CD4-positive, alpha-beta T cell (primary cell): Measurements from ENCODE around the gene CADPS. TPM values are rescaled to one million over a fixed set of nuclear protein-coding genes. Genes with fewer than 3 reads are reported as not detected.

Experiments
- ATAC-seq: fragments of 200-7000 bp; cut with Tn5 transposase; one replicate; pipeline ENCODE4 v1.10.0; 2022; ENCODE audit warnings: mild to moderate bottlenecking; ENCODE audit not compliant: poor library complexity
- CTCF ChIA-PET: fragments of 350-600 bp; sonication (Branson Sonifier 250); formaldehyde crosslinking; loops from one replicate; lab custom pipeline; 2021; ENCODE audit warnings: antibody characterized with exemption, inconsistent platforms; lab: Charles Lee
- POLR2A ChIA-PET: fragments of 350-600 bp; sonication (Branson Sonifier 250); formaldehyde crosslinking; loops from one replicate; lab custom pipeline; 2021; ENCODE audit warnings: antibody characterized with exemption, inconsistent platforms; lab: Charles Lee
- DNase-seq, 14 experiments: peaks; one replicate each; pipeline ENCODE4 v3.0.0-alpha.2; 2013 to 2020; ENCODE audit warnings: mixed read lengths in 2 of 14
- H3K27ac ChIP-seq, 2 donors: one replicate each; pipeline versions ENCODE4 v1.5.1 to v1.7.0; 2013; ENCODE audit warnings: low read length in 2 of 2, low read depth in 1 of 2, mild to moderate bottlenecking in 1 of 2
- H3K27me3 ChIP-seq, 2 experiments: 1 replicate in 1 of 2; 2 replicates in 1 of 2; pipeline versions ENCODE4 v1.6.1 to v1.7.0; 2013; ENCODE audit warnings: low read length in 2 of 2, control low read depth in 1 of 2, mild to moderate bottlenecking in 1 of 2, moderate library complexity in 1 of 2; ENCODE audit not compliant: insufficient read depth in 2 of 2, control insufficient read depth in 1 of 2
- H3K36me3 ChIP-seq: one replicate; pipeline ENCODE4 v1.6.1; 2013; ENCODE audit warnings: low read length, control low read depth; ENCODE audit not compliant: insufficient read depth
- H3K4me1 ChIP-seq: one replicate; pipeline ENCODE4 v1.6.1; 2013; ENCODE audit warnings: low read length, control low read depth; ENCODE audit not compliant: insufficient read depth
- H3K4me3 ChIP-seq: one replicate; pipeline ENCODE4 v1.5.1; 2013; ENCODE audit warnings: mild to moderate bottlenecking, low read length, moderate library complexity
- H3K9me3 ChIP-seq, 2 experiments: 1 replicate in 1 of 2; 2 replicates in 1 of 2; pipeline versions ENCODE4 v1.6.1 to v1.7.0; 2013; ENCODE audit warnings: low read length in 2 of 2, mild to moderate bottlenecking in 2 of 2, control low read depth in 1 of 2, moderate library complexity in 1 of 2; ENCODE audit not compliant: control insufficient read depth in 1 of 2, insufficient read depth in 1 of 2
- H3K27ac Mint-ChIP-seq: one replicate; pipeline ENCODE4 v1.8.0; 2020; ENCODE audit warnings: mixed read lengths
- H3K27me3 Mint-ChIP-seq: one replicate; pipeline ENCODE4 v1.8.0; 2021; ENCODE audit warnings: mixed read lengths
- H3K36me3 Mint-ChIP-seq: one replicate; pipeline ENCODE4 v1.8.0; 2021; ENCODE audit warnings: low read depth, mixed read lengths
- H3K4me1 Mint-ChIP-seq: one replicate; pipeline ENCODE4 v1.8.0; 2021; ENCODE audit warnings: low read depth, mixed read lengths
- H3K4me3 Mint-ChIP-seq: one replicate; pipeline ENCODE4 v1.8.0; 2020; ENCODE audit warnings: mild to moderate bottlenecking, mixed read lengths
- H3K9me3 Mint-ChIP-seq: one replicate; pipeline ENCODE4 v1.8.0; 2020; ENCODE audit warnings: mixed read lengths
- CTCF ChIP-seq: fragments of 200-600 bp; IDR thresholded peaks from one replicate; pipeline ENCODE4 v1.8.0; 2022; ENCODE audit warnings: antibody characterized with exemption, mild to moderate bottlenecking
- intact Hi-C, 2 experiments: fragments of 100-400 bp; cut with DNase I in 1 of 2; cut with micrococcal nuclease in 1 of 2; formaldehyde crosslinking; loops; one replicate each; pipeline versions ENCODE4 v1.15.1 to v1.9.0; 2023 to 2025; cut with DNase I, micrococcal nuclease
- total RNA-seq, 174 experiments: library from RNA in 2 of 174; stranded (reverse) in 2 of 174; gene quantifications; one replicate each; pipeline ENCODE4 v1.2.3 and lab custom pipeline; 2021 to 2026

CADPS gene
- total RNA-seq, 2 experiments from 2014 or later: not detected

GRCh38 chr3:62433396-62433795 is 441.8 kb downstream of the CADPS start:
- no peak overlapping the region for H3K4me3 Mint-ChIP-seq
- H3K27me3 ChIP-seq: no peaks in the 10 kb centered on the region
- no peaks in the 10 kb centered on the region for H3K9me3 Mint-ChIP-seq
- H3K27me3 Mint-ChIP-seq: peaks cover 23% of the 10 kb centered on the region
- H3K27ac Mint-ChIP-seq: no peak overlapping the region
- H3K9me3 ChIP-seq: no peaks in the 10 kb centered on the region
- intact Hi-C loops: no loop called here
- DNase-seq: no peak
- POLR2A ChIA-PET: no interaction called here
- no peak for ATAC-seq
- no peaks in the 10 kb centered on the region for H3K36me3 Mint-ChIP-seq
- no peaks in the 10 kb centered on the region for H3K4me1 ChIP-seq
- no peak overlapping the region for H3K4me3 ChIP-seq
- no peaks in the 10 kb centered on the region for H3K36me3 ChIP-seq
- H3K27ac ChIP-seq: no peak overlapping the region
- H3K4me1 Mint-ChIP-seq: no peaks in the 10 kb centered on the region
- CTCF ChIA-PET: no interaction called here
- TF ChIP-seq CTCF: no peak

GRCh38 chr3:62421207-62421606 is 454.0 kb downstream of the CADPS start:
- no peak overlapping the region for H3K4me3 ChIP-seq
- CTCF ChIA-PET: no interaction called here
- H3K27me3 ChIP-seq: no peaks in the 10 kb centered on the region
- ATAC-seq (no peak), DNase-seq (no peak)
- intact Hi-C loops: no loop called here
- POLR2A ChIA-PET: no interaction called here
- H3K9me3 Mint-ChIP-seq: no peaks in the 10 kb centered on the region
- no peaks in the 10 kb centered on the region for H3K4me1 ChIP-seq
- H3K27ac Mint-ChIP-seq: no peak overlapping the region
- no peak for TF ChIP-seq CTCF
- no peaks in the 10 kb centered on the region for H3K9me3 ChIP-seq
- no peak overlapping the region for H3K4me3 Mint-ChIP-seq
- H3K27me3 Mint-ChIP-seq: peaks cover 34% of the 10 kb centered on the region
- no peaks in the 10 kb centered on the region for H3K4me1 Mint-ChIP-seq
- no peaks in the 10 kb centered on the region for H3K36me3 Mint-ChIP-seq
- H3K27ac ChIP-seq: no peak overlapping the region
- no peaks in the 10 kb centered on the region for H3K36me3 ChIP-seq

- Histone ChIP-seq H3K36me3 (no peaks in the 10 kb centered on the region), H3K9me3 (no peaks in the 10 kb centered on the region), H3K4me1 (no peaks in the 10 kb centered on the region), H3K4me3 (no peak overlapping the region), H3K27ac (no peak overlapping the region), H3K27me3 (no peaks in the 10 kb centered on the region)
- no peaks in the 10 kb centered on the region for H3K36me3 Mint-ChIP-seq
- no peak overlapping the region for H3K27ac Mint-ChIP-seq
- DNase-seq: no peak
- ATAC-seq: no peak
- peaks cover 15% of the 10 kb centered on the region for H3K27me3 Mint-ChIP-seq
- CTCF ChIA-PET: no interaction called here
- TF ChIP-seq CTCF: no peak
- intact Hi-C loops: no loop called here
- no peaks in the 10 kb centered on the region for H3K9me3 Mint-ChIP-seq
- H3K4me1 Mint-ChIP-seq: no peaks in the 10 kb centered on the region
- POLR2A ChIA-PET: no interaction called here
- no peak overlapping the region for H3K4me3 Mint-ChIP-seq
Observed at GRCh38 chr3:62416144-62416543, 459.1 kb downstream of the CADPS start.
